ENCODE measurements around the gene SH3GL2. TPM values are rescaled to one million over a fixed set of nuclear protein-coding genes. Genes with fewer than 3 reads are reported as not detected.

The SH3GL2 gene
- total RNA-seq, 1 donor = 0.43 TPM

DNA sequence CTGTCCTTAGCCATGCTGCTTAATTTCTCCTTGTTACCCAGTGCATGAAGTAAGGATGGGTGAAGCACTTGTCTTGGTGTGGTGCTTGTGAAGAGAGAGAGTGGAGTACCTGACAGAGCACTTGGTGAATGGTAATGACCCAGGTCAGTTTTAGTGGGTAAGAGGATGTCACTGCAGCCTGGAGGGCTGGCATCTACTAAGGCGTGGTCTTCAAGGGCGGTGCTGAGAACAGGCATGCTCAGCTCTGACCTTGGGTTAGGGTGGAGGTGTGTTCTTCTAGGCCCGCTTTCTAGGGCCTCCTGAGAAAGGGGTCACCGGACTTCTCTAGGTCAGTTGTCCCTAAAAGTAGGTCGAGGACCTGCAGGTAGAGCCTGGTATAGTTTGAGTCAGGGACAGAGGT, 25.7 kb downstream of the SH3GL2 start:
- H3K4me3 ChIP-seq (ENCODE audit: low read depth, low read length) = no peak overlapping the region
- TF ChIP-seq, protein P1, sequence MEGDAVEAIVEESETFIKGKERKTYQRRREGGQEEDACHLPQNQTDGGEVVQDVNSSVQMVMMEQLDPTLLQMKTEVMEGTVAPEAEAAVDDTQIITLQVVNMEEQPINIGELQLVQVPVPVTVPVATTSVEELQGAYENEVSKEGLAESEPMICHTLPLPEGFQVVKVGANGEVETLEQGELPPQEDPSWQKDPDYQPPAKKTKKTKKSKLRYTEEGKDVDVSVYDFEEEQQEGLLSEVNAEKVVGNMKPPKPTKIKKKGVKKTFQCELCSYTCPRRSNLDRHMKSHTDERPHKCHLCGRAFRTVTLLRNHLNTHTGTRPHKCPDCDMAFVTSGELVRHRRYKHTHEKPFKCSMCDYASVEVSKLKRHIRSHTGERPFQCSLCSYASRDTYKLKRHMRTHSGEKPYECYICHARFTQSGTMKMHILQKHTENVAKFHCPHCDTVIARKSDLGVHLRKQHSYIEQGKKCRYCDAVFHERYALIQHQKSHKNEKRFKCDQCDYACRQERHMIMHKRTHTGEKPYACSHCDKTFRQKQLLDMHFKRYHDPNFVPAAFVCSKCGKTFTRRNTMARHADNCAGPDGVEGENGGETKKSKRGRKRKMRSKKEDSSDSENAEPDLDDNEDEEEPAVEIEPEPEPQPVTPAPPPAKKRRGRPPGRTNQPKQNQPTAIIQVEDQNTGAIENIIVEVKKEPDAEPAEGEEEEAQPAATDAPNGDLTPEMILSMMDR (IDR thresholded peaks at IDR 0.05; ENCODE audit: insufficient read depth, low read depth, low read length) = no peak
- DNase-seq (ENCODE audit: low read depth) = no peak

DNA sequence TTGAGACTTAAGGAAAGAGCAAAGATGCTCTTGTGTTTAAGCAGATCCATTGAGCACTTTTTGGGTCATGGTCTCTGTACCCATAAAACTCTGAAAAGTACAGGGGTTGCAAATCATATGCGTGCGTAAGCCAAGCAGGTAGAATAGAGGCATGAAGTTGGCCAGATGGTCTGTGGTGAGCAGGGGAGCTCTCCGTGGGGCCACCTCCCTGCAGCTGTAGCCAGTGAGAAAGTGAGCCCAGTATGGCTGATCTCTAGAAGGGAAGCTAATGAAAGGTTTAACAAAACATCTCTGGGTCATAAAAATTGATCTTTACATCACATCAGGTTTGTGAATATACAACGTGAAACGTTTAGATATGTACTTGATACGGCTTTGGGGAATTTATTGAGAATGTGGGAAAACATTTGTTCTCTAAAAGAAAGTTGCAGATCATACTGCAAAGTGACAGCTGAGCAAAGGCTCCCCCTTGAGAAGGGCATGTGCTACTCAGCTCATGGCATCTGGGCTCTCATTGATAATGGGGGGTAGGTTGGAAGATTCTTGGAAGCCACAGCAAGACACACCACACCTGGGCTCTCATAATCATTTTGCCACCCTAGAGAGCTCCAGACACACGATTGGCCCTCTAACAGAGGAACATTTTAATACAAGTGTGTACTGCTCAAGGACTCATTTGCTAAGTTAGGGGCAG, 30.6 kb downstream of the SH3GL2 start:
- TF ChIP-seq, protein P1 (IDR thresholded peaks at IDR 0.05; ENCODE audit: insufficient read depth, low read depth, low read length) = no peak
- no peak overlapping the region for H3K4me3 ChIP-seq (ENCODE audit: low read depth, low read length)
- DNase-seq (ENCODE audit: low read depth) = no peak

DNA sequence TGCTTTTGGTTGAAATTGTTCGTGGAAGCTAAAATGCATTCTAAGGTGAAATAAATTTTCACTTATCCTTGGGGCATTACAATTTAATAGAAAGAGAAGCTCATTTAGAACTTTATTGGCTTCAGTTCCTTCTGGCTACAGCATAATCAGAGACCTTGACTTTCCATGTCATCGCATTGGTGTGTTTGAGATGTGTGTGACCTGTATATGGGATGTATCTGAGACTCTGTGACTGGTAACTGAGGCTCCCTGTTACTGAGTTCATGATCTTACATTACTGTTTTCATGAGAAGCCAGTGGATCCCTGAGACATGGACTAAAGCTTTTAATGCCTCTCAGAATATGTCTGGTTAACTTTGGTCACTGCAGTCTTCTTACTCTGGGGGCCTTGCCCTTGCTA, 32.5 kb downstream of the SH3GL2 start:
- no peak overlapping the region for H3K4me3 ChIP-seq (ENCODE audit: low read depth, low read length)
- DNase-seq (ENCODE audit: low read depth) = no peak
- TF ChIP-seq, protein P1 (IDR thresholded peaks at IDR 0.05; ENCODE audit: insufficient read depth, low read depth, low read length) = no peak

DNA sequence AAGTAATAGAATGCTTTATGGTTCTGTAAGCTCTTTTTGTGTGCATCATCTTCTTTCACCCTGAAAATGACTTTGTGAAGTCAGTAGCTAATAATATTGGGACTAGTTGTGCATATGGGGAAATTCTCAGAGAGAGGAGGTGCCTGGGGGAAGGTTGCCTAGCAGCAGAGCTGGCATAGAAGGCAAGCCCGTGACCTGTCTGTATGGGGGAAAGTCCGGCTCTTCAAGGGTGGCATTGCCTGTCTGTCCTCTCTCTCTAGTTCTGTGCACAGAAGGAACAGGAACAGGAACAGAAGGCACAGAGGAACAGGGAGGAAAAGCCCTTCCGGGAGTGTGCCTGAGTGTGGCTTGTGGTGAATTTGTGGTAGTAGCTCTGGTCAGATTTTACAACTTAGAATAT, 33.1 kb downstream of the SH3GL2 start:
- TF ChIP-seq, protein P1 (IDR thresholded peaks at IDR 0.05; ENCODE audit: insufficient read depth, low read depth, low read length) = no peak
- DNase-seq (ENCODE audit: low read depth) = no peak
- no peak overlapping the region for H3K4me3 ChIP-seq (ENCODE audit: low read depth, low read length)

DNA sequence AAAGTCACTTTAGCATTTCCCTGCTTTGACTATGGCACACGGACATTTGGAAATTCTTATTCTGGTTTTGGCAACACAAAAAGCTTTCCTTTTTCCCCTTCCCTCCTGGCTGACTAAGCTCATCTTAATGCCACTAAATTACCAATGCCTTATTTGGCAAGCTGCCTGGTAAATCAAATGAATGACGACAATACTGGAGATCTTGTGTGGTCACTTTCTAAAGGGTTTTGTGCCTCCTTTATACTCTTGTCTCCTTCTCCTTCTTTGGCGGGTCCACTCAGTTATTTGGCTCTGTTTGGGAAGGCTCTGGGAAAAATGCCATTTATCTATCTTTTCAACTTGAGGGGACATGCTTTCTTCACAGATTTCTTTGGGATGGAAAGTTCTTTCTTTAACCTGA, 34.9 kb downstream of the SH3GL2 start:
- DNase-seq (ENCODE audit: low read depth) = peak; percentile 41
- TF ChIP-seq, protein P1 (IDR thresholded peaks at IDR 0.05; ENCODE audit: insufficient read depth, low read depth, low read length) = no peak
- H3K4me3 ChIP-seq (ENCODE audit: low read depth, low read length) = no peak overlapping the region

DNA sequence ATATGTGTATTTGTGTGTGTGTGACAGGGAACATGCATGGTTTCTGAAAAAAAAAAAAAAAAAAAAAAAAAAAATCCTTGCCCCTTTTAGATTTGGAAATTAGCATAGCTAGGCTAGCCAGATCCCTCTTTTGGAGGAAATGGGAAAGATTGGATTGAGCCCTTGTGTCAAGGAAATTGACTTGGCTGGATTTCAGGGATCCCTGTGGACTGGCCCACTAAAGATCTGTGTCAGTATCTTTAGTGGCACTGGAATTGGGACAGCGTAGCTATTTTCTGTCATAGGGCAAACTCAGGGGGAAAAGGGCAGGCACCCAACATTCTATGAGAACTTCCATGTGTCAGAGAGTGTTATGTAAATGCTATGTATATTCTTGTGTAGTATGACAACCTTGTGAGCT, 35.4 kb downstream of the SH3GL2 start:
- TF ChIP-seq, protein P1 (IDR thresholded peaks at IDR 0.05; ENCODE audit: insufficient read depth, low read depth, low read length) = no peak
- H3K4me3 ChIP-seq (ENCODE audit: low read depth, low read length) = no peak overlapping the region
- no peak for DNase-seq (ENCODE audit: low read depth)

DNA sequence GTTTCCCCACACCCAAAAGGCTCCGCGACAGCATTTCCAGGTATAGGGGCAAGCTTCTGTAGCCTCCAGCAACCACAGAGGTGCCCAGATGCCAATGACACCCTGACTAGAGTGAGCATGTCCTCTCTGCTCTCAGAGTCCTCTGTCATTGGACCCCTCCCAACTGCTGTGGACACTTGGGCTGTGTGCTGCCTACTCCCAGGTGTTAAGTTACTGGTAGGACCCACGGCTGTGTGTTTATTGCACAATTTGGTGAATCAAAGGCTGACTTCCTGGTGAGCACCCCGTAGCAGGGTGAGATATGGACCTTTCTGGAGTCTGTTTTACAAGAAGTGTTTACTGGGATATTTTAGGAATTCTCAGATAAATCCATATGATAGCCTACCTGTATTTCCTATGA, 36.0 kb downstream of the SH3GL2 start:
- H3K4me3 ChIP-seq (ENCODE audit: low read depth, low read length) = no peak overlapping the region
- no peak for DNase-seq (ENCODE audit: low read depth)
- TF ChIP-seq, protein P1 (IDR thresholded peaks at IDR 0.05; ENCODE audit: insufficient read depth, low read depth, low read length) = no peak

Measured in fibroblast of villous mesenchyme (primary cell).